Right hindlimb (tissue), 1 donor: Measurements from ENCODE around the gene GPR137.

ENCODE experiments used
- DNase-seq: peaks from one replicate; pipeline ENCODE4 v3.0.0-alpha.2; 2018

GPR137 gene

DNA sequence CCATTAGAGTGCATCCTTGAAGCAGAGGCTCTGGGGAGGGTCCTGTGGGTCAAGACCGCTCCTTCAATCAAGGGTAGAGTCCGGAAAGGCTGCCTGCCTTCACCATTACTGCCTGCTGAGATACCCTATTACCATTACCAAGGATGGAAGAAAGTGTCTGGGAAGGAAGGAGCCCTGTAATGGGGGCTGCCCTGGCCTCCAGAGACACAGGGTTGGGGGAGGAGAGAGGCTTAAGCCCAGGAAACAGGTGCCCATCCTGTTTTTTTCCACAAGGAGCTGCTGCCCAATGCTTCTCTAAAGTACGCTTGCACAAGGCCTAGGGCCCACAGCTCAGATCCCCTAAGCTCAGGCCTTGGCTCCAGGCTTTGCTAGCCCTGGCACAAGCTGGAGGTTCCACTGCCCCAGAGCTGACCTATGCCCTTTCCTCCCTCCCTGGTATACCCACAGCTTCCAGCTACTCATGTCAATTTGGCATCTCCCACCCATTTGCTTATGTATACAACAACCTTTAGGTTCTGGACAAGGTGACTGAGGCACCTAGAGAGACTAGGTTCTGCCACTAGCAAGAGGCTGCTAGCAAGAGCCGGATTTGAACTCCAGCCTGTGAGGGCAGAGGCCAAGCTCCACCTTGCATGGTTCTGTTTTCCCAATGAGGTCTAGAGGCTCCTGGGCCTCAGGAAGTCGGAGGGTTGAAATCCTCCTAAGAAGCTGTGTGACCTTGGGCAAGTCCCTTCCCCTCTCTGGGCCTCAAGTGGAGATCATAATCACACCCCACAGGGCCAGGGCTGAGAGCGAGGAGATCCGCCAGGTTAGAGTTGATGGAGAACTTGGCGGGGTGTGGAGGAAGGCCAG lies 35.9 kb upstream of the GPR137 start:
- DNase-seq, result no peak

DNA sequence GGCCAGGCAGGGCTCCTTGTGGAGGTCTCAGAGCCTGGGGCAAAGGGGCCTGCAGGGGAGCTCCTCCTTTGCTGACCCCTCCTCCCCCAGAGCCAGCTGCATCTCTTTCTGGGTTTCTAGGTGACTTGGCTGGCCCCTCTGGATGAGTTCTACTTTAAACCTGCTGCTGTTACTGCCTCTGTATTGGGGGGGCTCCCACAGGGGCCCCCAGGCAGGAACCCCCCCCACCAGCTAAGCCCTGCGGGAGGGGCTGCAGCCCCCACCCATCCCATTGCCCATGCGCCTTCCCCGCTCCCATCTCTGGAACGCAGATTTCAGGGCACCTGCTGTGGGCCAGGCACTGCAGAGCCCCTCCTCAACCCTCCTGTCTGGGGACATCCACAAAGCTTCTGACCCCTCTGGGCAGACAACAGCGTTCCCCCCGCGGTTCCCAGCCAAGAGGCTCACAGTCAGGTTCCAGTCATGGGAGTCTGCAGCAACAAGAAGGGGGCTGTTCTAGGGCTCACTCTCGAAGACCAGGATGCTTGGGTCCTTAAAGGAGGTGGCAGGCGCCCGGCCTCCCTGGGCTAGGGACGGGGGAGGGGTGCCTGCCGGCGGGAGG lies 35.1 kb upstream of the GPR137 start:
- DNase-seq, result no peak

DNA sequence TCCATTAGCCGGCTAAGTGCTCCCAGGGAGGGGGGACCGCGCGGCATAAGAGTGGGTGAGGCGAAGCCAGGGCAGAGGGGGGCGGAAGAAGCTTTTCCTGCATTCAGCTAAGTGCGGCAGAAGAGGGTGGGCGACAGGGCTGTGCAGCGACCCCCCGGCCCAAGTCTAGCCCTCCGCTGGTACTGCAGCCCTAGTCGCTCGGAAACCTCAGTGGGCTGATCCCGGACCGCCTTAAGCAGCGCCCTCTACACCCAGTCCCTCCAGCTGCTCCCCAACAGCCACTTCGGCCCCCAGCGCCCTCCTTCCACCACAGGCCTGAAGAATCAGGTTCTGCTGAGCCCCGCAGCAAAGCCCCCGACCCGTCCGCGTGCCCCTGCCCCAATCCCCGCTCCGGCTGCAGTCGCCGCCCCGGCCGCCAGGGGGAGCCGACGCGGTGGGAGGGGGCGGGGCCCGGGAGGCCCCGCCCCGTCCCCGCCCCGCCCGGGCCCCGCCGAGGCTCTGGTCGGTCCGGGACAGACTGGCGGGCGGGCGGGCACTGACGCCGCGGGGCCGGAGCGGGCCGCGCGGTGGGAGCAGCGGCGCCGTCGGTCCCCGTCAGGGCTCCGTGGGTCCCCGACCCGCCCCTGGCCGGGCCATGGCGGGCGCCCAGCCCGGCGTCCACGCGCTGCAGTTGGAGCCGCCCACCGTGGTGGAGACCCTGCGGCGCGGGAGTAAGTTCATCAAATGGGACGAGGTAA lies 34.5 kb upstream of the GPR137 start, which contains the start of gene PLCB3:
PLCB3 (plus strand) TSS at position 515 of the 737 bp plus-strand sequence; CDS start at position 635, 120 bp downstream.
- DNase-seq, result no peak

DNA sequence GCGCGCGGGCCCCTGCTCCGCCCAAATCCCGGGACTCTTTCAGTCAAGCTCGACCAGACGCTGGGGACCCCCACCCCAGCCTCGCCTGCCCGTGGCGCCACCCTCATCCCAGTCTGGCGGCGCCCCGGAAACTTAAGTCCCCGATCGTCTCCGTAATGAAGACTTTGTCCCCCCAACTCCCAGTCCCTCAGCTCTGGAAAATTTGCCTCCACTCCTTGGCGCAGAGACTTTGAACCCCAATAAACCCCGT lies 34.0 kb upstream of the GPR137 start:
- DNase-seq, result no peak

DNA sequence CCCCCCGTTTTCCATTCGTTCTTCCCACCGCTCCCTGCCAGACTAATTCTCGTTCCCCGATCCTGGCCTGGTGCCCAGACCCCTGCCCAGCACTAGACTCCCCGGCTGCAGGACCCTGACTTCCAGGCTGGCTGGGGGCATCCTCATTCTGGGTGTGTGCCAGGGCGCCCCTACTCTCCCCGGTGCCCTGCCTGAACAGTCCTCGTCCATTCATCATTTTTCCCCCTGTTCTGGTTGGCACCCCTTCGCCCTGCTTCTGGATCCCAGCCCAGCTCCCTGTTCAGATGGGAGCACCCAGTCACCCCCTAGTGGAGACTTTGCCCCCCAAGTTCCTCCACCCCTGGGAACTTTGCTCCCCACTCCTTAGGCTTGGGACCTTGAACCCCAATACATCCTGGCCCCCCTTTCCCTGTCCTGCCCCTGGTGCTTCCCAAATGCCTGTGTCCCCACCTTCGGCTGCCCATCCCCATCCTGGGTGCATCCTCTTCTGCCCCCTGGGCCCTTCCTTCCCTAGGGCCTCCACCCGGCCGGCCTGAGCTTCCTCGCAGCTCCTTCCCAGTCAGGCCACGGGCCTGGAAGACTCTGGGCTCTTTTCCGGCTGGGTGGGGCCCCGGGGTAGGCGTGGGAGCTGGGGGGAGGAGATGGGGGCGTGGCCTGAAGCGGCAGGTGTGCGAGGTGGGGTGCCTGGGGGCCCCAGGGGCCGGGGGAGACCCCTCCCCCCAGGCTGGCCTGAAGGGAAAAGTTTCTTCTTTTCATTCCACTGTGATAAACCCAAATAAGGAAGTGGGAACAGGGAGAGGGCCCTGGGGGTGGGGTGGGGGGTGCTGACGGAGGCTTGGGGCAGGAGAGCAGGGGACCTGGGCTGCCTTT lies 33.4 kb upstream of the GPR137 start:
- no peak for DNase-seq

DNA sequence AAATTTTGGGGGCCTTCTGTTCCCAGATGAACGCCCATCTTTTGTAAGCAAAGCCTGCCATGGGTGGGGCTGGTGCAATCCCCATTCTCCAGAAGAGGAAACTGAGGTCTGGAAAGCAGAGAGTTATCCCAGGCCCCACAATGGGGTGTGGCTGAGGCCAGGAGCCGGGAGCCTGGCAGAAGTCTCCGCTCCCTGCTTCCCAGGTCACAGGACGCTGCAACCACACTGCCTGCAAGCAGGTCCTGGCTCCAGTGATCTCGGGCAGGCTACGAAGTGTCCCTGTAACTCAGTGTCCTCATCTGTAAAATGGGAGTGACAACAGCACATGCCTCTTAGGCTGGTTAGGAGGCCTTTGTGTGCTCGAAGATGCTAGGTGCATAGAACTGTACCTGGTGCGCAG lies 32.6 kb upstream of the GPR137 start:
- no peak for DNase-seq

DNA sequence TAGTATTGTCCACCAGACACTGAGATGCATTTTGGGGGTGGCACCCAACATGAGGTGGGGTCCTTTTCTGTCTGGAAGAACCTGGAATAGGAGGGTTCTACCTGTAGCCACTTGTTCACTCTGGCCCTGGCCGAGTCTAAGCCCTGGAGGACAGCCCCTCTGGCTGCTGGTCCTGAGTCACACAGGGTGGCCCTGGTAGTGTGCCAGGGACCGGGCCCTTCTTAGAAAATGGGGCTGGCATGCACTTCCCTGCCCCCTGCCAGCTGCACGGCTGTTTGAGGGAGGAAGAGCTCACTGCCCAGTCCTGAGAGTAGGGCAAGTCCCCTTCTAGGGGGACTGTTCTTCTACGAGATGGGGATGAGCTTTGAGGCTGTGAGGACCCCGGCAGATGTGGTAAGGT lies 32.2 kb upstream of the GPR137 start:
- DNase-seq, result no peak

DNA sequence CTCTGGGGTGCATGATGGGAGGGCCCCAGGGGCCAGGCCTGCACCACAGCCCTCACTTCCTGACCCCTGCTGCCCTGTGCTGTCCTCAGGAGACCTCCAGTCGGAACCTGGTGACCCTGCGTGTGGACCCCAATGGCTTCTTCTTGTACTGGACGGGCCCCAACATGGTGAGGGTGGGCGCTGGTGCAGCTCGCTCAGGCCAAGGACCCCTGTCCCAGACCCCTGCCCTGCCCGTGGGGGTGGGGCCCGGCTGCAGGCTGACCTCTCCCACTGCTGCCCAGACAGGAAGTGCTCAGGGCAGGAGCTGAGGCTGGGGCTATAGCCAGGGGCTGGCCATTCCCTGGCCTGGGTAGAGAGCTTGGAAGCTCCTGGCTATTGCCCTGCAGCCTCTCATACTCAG lies 31.3 kb upstream of the GPR137 start:
- no peak for DNase-seq

DNA sequence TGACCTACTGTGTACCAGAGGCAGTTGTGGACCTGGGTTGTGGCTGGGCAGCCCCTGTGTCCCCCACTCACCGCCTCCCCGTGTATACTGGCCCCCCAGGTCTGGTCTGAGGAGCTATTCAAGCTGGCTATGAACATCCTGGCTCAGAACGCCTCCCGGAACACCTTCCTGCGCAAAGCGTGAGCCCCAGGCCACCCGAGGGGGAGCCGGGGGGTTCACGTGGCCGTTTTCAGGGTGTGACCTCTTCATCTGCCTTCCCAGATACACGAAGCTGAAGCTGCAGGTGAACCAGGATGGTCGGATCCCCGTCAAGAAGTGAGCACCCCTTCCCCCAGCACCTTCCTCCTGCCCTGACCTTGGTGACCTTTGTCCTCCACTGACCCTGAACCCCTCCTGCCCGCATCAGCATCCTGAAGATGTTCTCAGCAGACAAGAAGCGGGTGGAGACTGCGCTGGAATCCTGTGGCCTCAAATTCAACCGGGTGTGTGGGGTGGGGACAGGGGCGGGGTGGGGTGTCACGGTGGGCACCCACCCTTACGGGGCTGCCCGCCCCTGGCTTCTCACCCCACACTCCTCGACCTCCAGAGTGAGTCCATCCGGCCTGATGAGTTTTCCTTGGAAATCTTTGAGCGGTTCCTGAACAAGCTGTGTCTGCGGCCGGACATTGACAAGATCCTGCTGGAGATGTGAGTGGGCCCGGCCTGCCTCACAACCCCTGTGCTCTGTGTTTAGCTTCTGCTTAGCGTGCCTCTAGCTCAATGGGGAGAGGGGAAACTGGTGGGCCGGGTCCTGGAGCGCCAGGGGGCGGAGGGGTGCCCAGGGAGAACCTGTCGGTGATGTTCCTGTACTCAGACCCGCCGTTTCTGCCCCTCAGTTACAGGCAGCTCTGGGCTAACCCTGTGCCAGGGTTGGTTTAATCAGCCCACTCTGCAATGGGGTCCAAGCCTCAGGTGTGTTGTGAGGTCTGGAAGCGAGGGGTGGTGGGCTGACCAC lies 30.2 kb upstream of the GPR137 start:
- no peak for DNase-seq

DNA sequence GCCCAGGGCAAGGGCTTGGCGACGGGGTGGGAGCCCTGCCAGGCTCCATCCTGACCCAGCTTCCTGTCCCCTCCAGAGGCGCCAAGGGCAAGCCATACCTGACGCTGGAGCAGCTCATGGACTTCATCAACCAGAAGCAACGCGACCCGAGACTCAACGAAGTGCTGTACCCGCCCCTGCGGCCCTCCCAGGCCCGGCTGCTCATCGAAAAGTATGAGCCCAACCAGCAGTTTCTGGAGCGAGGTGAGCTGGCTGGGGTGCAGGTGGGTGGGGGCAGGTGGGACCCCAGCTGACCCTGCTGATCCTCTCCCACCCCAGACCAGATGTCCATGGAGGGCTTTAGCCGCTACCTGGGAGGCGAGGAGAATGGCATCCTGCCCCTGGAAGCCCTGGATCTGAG lies 29.3 kb upstream of the GPR137 start:
- DNase-seq, result no peak

DNA sequence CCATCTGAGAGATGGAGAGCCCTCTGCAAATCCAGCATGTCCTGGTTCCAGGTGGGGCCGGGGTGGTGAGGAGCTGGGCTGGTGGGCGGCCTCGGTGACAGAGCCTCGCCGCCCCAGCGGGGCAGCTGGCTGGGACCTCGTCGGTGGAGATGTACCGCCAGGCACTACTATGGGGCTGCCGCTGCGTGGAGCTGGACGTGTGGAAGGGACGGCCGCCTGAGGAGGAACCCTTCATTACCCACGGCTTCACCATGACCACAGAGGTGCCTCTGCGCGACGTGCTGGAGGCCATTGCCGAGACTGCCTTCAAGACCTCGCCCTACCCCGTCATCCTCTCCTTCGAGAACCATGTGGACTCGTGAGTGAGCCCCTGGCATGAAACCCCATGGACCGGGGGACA lies 27.3 kb upstream of the GPR137 start:
- no peak for DNase-seq

DNA sequence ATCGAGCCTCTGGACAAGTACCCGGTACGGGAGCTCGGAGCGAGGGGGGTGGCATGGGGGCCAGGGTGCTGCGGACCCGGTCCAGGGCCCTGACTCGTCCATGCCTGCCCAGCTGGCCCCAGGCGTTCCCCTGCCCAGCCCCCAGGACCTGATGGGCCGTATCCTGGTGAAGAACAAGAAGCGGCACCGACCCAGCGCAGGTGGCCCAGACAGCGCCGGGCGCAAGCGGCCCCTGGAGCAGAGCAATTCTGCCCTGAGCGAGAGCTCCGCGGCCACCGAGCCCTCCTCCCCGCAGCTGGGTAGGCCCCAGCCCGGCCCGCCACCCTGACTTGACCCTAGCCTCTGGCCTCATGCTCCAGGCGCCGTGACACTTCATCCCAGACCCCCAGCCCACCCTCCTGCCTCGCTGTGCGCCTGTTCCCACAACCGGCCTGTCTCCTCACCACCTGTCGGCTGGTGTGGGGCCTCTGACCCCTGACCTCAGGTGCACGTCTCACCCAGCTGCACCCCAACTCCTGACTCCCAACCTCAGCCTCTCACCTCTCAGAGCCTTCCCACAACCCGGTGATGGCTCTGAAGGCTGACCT lies 26.6 kb upstream of the GPR137 start:
- DNase-seq, result no peak

DNA sequence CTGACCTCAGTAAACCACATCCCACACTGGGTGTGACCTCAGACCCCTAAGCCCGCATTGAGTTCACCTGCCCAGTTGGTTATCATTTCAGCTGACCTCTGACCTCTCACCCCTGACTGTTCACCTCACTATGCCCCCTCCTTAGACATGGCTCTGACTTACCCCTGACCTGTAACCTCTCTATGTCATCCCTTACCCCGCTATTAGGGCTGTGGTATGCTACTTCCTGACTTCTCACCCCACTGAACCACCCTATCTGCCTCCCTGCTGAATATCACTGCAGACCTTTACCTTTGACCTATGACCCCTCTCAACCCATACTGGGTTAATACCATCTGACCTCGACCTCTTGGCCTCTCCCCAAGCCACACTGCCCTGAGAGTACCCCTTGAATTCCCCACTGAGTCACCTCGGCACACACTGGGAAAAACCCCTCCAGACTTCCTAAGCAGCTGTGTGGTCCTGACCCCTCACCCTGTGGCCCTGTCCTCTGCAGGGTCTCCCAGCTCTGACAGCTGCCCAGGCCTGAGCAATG lies 26.0 kb upstream of the GPR137 start:
- no peak for DNase-seq

DNA sequence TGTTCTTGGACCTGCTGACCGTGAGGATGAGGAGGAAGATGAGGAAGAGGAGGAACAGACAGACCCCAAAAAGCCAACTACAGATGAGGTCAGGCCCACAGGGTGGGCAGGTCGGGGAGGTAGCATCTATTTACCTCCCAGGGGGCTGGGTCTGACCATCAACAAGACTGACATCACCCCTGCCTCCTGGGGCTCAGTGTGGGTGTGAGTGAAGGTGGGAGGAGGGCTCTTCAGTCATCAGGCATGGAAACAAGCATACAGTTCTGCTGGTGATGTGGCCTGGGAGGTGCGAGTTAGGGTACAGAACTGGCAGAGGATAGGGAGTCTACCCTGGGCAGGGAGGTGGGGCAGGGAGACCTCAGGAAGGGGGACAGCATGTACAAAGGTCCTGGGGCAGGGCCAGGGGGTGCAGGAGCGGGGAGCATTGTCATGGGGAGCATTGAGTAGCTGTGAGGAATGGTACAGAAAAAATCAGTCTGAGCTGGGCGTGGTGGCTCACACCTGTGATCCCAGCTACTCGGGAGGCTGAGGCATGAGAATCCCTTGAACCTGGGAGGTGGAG lies 25.4 kb upstream of the GPR137 start:
- no peak for DNase-seq

DNA sequence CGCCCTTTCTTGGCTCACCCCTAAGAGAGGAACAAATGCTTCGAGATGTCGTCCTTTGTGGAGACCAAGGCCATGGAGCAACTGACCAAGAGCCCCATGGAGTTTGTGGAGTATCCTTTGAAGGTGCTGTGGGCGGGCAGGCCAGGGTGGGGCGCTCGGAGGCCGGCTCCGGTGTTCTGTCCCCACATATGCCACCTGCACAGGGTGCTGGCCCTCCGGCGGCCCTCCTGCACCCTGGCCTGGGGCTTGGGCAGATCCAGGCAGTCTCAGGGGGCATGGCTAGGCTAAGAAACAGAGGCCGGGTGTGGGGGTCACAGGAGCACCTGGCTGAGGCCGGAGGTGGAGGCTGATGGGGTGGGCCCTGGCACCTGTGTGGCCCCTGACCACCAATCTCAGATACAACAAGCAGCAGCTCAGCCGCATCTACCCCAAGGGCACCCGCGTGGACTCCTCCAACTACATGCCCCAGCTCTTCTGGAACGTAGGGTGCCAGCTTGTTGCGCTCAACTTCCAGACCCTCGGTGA lies 24.0 kb upstream of the GPR137 start:
- no peak for DNase-seq

DNA sequence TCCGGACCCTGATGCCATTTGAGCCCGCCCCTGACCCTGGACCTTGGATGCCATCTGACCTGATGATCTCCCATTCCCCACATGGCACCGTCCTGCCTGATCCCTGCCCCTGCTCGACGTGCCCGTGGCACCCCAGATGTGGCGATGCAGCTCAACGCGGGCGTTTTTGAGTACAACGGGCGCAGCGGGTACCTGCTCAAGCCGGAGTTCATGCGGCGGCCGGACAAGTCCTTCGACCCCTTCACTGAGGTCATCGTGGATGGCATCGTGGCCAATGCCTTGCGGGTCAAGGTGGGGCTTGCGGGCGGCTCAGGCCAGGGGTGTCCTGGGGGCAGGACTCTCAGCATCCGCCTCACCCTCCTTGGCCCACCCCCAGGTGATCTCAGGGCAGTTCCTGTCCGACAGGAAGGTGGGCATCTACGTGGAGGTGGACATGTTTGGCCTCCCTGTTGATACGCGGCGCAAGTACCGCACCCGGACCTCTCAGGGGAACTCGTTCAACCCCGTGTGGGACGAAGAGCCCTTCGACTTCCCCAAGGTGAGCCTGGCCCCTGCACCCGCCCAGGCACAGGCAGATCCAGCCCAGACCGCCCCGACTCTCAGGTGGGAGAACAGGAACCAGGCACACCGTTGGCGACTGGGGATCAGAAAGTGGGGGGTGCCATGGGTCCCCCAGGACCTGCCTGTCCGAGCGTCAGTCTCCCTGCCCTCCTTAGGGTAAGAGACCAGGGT lies 23.2 kb upstream of the GPR137 start:
- no peak for DNase-seq

DNA sequence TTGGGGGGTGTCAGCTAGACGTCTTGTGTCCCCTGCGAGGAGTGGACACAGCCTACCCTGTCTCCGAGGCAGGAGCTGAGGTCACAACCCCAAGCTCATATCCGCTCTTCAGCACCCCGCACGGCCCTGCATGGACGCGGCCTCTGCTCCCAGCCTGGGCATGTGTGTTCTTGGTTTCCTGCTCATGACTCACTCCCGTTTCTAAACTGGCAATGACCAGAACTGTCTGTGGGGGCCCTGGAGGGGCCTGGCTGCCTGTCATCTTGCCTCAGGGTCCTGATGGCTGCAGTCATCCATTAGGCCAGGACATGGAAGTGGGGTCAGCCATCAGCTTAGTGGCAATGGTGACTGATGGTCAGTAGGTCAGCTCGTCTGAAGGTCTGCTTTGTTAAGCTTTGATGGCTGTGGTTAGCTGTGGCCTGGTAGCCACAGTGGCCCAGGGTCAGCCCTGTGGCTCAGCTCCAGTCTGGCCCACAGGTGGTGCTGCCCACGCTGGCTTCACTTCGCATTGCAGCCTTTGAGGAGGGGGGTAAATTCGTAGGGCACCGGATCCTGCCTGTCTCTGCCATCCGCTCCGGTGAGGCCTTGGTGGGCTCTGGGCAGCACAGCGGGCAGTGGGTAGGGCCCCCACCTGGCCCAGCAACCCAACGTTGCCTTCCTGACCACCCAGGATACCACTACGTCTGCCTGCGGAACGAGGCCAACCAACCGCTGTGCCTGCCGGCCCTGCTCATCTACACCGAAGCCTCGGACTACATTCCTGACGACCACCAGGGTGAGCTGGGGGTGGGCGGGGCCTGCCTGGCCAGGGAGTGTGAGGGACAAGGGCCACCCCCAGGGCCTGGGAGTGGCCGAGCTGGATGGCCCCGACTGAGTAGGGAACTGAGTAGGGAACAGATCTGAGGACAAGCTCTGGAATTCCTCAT lies 22.4 kb upstream of the GPR137 start:
- DNase-seq, result no peak

DNA sequence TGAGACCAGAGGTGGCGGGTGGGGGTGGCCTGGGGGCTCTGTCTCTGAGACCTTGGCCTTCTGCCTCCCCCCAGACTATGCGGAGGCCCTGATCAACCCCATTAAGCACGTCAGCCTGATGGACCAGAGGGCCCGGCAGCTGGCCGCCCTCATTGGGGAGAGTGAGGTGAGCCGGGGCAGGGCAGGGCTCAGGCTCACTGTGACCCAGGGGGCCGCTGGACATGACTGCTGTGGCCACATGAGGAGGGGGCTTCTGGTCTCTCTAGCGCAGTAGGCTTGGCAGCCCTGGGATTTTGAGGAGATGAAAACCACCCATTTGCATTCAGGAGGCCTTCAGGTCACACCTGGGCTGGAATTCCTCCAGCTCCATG lies 21.7 kb upstream of the GPR137 start:
- DNase-seq, result no peak

DNA sequence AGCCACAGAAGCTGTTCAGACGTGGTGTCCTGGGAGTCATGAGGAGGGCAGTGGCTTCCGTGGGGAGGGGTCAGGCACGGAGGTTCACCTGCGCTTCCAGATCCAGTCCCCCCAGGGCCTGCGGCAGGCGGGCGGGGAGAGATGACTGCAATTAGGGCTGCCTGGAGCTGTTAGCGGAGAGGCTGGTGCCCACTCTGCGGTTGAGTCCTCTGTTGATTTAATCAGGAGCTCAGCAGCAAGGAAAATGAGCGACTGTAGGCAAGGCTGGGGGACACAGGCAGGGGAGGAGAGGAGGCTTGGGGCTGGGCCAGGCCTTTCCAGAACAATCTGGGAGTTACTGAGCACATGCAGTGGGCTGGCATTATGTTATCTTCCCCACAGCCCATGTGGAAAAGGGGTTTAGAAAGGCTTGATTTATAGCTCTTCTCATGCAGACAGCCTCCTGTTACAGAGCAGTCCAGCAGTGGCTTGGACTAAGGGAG lies 21.2 kb upstream of the GPR137 start:
- DNase-seq, result no peak
